ENCODE results near the gene CTCFL.

DNA sequence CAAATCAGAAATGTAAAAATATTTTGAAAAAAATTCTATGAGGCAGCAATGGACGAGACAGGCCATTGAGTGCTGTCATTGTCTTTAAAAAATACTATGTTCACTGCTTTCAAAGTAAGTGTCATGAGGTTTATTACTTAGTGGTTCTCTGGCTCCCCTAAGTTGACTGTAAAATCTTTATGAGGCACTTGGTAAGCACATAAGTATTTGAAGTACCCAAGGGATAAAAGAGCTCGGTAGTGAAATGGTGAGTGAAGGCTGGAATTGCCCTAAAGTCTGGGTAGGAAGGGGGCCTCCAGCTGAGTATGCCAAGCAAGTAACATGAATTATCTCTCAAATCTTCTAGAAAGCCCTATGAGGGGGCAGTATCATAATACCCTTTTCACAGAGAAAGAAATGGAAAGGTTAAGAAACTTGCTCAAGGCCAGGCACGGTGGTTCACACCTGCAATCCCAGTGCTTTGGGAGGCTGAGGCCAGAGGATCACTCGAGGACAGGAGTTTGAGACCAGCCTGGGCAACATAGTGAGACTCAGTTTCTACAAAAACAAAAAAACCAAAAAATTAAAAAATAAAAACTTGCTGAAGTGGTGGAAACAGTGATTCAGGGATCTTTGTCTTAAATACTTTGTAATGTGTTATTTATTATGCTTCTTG is 5.5 kb upstream of the CTCFL start:
- no peak for TF ChIP-seq TAF1 (IDR thresholded peaks at IDR 0.05; ENCODE audit: borderline replicate concordance, insufficient read depth, low read length)
- no peak for TF ChIP-seq REST (IDR thresholded peaks at IDR 0.05; ENCODE audit: insufficient read depth in 1 of 2, low read depth in 2 of 2, low read length in 2 of 2)
- no peak for TF ChIP-seq POLR2AphosphoS5 (IDR thresholded peaks at IDR 0.05; ENCODE audit: low read depth, low read length)

Measured in PFSK-1 (cell line).